SK-N-MC (cell line): ENCODE results near the gene RAMP1.

Experiments used
- EZH2 ChIP-seq: fragments of 200-600 bp; sonication (generic); IDR thresholded peaks from one replicate; pipeline ENCODE4 v1.6.1; 2017; ENCODE audit warnings: antibody characterized with exemption
- POLR2AphosphoS5 ChIP-seq: IDR thresholded peaks from 2 replicates; pipeline ENCODE4 v1.6.1; 2012; ENCODE audit warnings: mild to moderate bottlenecking, low read depth, low read length, borderline replicate concordance

DNA sequence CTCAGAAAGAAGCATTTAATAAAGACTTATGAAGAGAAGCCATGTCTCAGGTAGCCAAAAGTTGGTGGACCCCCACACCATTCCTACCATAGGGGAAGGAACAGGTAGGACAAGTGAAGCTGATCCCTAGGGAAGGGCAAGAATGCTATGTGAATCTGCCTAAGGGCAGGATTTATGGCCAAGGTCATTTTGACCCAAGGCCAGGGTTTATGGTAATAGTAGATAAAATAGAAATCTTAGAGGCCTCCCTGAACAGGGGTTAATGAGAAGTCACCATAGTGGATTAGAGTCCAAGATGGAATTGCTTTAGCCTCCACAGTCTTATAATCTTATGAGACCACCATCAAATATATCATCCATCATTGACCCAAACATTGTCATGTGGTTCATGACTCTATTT lies 81.4 kb downstream of the RAMP1 start:
- TF ChIP-seq POLR2AphosphoS5 (no peak), EZH2 (no peak)
